KOPT-K1 (cell line): ENCODE data around the gene KRT7.
"Not testable (repeated sequence)": the region's sequence is repeated elsewhere in the genome, so short reads cannot be mapped to it uniquely, and the experiment has no call there.

Experiments
- H3K27ac ChIP-seq: fragments of 200-600 bp; sonication (generic); 2 replicates; pipeline ENCODE4 v1.5.1; 2016; ENCODE audit warnings: antibody characterized with exemption, mild to moderate bottlenecking, low read depth, low read length; ENCODE audit not compliant: poor library complexity, severe bottlenecking
- H3K36me3 ChIP-seq: fragments of 200-600 bp; sonication (generic); 2 replicates; pipeline ENCODE4 v1.5.1; 2017; ENCODE audit warnings: antibody characterized with exemption, mild to moderate bottlenecking, low read length, moderate library complexity; ENCODE audit not compliant: insufficient read depth
- H3K9me3 ChIP-seq: fragments of 200-600 bp; sonication (generic); 2 replicates; pipeline ENCODE4 v1.5.1; 2017; ENCODE audit warnings: antibody characterized with exemption, low read length, mild to moderate bottlenecking; ENCODE audit not compliant: insufficient read depth, poor library complexity, severe bottlenecking

KRT7 gene

DNA sequence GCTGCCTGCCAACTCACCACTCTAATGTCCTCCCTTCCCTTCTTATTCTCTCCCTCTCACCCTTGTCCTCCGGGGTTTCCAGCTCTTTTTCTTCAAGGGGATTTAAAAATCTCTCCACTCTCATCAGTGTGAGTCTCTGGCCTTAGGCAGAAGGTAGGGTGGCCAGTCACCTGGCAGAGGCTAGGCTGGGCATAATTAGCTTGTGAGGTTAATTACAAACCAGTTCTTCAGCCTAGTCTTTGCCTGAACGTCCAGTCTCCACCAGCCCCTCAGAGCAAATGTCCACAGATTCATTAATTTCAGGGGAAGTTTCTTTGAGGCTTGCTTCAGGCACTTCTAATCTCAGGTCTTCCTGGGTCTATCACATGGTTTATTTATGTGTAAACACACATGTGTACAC is 6.7 kb downstream of the KRT7 start:
- no peak overlapping the region for H3K27ac ChIP-seq
- H3K36me3 ChIP-seq: no peaks in the 10 kb centered on the region

DNA sequence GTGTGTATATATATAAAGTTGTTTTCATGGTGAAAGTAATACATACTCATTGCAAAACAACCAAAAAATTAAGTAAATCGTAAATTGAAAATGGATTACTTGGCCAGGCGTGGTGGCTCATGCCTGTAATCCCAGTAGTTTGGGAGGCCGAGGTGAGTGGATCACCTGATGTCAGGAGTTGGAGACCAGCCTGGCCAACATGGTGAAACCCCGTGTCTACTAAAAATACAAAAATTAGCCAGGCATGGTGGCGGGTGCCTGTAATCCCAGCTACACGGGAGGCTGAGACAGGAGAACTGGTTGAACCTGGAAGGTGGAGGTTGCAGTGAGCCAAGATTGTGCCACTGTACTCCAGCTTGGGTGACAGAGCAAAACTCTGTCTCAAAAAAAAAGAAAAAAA is 7.2 kb downstream of the KRT7 start:
- not testable (repeated sequence) for H3K36me3 ChIP-seq, H3K9me3 ChIP-seq, H3K27ac ChIP-seq

More for the DNA sequence above, 6.7 kb downstream of the KRT7 start:
- no peaks in the 10 kb centered on the region for H3K9me3 ChIP-seq

DNA sequence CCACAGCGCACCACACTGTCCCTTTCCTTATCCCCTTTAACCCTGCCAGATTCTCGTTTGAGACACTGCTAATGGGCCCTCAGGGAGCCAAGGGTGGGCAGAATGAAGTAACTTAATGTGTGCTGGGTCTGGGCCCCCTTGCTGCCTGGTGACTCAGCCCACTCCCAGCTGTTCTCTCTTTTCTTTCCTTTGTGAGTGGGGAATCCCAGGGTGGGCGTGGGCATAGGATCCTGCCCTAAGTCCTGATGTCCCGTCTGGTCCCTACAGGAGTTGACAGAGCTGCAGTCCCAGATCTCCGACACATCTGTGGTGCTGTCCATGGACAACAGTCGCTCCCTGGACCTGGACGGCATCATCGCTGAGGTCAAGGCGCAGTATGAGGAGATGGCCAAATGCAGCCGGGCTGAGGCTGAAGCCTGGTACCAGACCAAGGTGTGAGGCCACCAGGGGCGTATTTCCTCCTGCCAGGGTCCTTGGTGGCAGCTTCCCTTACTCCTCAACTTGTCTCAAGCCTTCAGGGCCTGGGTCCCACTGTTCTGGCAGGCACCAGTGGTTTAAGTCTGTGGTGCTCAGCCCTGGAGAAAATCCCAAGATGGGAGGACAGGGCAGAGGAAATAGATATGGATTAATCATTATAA is 8.3 kb downstream of the KRT7 start:
- Histone ChIP-seq H3K36me3 (no peaks in the 10 kb centered on the region), H3K9me3 (no peaks in the 10 kb centered on the region), H3K27ac (no peak overlapping the region)

GRCh38 chr12:52242442-52243258 is 9.6 kb downstream of the KRT7 start:
- Histone ChIP-seq H3K9me3 (no peaks in the 10 kb centered on the region), H3K27ac (no peak overlapping the region), H3K36me3 (no peaks in the 10 kb centered on the region)

DNA sequence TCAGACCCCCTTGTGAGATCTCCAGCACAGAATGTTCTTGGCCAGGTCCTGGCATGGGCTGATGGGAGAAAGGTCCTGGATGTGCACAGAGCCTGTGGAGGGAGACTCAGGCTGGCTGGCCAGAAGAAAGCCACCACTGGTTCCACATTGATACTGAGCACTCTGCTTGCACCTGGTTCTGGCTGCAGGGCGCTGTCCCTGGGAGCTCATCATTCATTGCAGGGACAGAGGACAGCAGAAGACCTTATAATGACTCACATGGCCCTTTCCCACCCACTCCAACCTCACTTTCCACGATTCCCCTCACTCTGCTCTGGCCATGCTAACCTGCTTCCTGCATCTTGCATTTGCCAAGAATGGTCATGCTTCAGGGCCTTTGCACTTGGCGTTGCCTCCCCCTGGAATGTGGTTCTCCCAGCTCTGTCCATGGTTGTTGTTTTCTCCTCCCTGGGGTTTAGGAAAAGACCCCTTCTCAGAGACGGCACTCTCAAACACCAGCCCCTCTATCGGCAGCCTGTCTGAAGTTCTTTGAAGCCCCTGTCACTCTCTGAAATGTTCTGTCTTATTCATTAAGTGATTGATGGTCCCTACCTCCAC is 10.3 kb downstream of the KRT7 start:
- H3K27ac ChIP-seq: no peak overlapping the region

DNA sequence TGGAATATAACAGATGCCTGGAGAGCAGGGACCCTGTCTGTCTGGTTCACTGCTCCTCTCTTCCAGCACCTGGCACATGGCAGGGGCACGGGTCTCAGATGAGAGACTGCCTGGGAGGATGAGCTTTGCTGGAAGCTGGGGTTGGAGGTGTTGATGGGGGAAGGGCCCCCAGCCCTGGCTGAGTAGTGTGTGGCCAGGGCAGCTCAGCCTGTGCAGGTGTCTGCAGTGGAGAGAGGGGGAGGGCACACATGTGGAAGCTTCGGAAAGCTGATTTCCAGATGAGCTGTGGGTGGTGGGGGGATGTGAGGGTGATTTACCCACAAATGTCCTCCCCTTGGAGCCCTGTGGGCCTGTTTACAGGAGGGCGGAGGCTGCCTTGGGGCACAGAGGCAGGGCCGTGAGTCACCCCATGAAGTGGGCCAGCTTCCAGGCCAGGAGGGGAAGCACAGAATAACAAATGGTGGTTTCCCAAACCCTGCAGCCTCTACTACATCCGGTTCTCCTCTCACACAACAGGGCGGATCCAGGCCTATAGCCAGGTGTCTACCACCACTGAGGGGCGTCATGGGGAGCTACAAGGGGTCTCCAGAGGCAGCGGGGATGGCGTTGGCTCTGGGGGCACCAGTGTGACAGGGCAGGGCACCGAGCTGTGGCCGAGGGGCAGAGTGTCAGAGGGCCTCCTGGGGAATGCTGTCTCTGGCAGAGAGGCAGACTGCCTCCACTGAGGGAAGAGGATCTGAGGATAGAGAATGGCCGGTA is 11.0 kb downstream of the KRT7 start:
- Histone ChIP-seq H3K9me3 (no peaks in the 10 kb centered on the region), H3K36me3 (no peaks in the 10 kb centered on the region), H3K27ac (no peak overlapping the region)

More for the DNA sequence above, 10.3 kb downstream of the KRT7 start:
- Histone ChIP-seq H3K36me3 (no peaks in the 10 kb centered on the region), H3K9me3 (no peaks in the 10 kb centered on the region)

GRCh38 chr12:52244615-52244994 is 11.6 kb downstream of the KRT7 start:
- H3K9me3 ChIP-seq: no peaks in the 10 kb centered on the region
- no peaks in the 10 kb centered on the region for H3K36me3 ChIP-seq
- H3K27ac ChIP-seq: no peak overlapping the region

DNA sequence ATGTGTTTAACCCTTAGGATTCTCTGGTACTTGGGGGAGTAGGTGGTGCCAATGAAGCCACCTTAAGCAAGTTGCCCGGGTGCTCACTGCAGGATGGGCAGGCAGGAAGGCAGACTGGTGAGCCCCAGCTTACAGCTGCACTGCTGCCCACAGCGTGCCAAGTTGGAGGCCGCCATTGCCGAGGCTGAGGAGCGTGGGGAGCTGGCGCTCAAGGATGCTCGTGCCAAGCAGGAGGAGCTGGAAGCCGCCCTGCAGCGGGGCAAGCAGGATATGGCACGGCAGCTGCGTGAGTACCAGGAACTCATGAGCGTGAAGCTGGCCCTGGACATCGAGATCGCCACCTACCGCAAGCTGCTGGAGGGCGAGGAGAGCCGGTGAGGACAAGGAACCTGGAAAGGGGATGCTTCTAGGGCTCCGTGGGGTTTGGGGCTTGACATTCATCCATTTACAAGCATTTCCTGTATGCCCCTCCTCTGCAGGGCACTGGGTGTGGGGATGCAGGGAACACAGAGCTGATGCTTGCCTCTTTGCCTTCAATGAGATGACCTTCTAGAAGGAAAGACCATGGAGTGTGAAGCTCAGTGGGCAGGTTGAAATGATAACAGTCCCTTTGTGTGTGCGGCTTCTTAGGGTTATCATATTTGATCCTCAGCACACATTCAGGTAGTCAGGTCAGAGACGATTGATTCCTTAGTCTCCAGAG is 12.4 kb downstream of the KRT7 start:
- H3K36me3 ChIP-seq: no peaks in the 10 kb centered on the region
- H3K27ac ChIP-seq: no peak overlapping the region
- H3K9me3 ChIP-seq: no peaks in the 10 kb centered on the region

- Histone ChIP-seq H3K9me3 (no peaks in the 10 kb centered on the region), H3K27ac (no peak overlapping the region), H3K36me3 (no peaks in the 10 kb centered on the region)
Measured at GRCh38 chr12:52245962-52246569, 13.0 kb downstream of the KRT7 start.

- H3K27ac ChIP-seq: no peak overlapping the region
- no peaks in the 10 kb centered on the region for H3K36me3 ChIP-seq
- no peaks in the 10 kb centered on the region for H3K9me3 ChIP-seq
Measured at GRCh38 chr12:52246720-52247621, 13.9 kb downstream of the KRT7 start.

GRCh38 chr12:52247622-52248540 is 14.8 kb downstream of the KRT7 start:
- H3K36me3 ChIP-seq: no peaks in the 10 kb centered on the region
- H3K27ac ChIP-seq: no peak overlapping the region

DNA sequence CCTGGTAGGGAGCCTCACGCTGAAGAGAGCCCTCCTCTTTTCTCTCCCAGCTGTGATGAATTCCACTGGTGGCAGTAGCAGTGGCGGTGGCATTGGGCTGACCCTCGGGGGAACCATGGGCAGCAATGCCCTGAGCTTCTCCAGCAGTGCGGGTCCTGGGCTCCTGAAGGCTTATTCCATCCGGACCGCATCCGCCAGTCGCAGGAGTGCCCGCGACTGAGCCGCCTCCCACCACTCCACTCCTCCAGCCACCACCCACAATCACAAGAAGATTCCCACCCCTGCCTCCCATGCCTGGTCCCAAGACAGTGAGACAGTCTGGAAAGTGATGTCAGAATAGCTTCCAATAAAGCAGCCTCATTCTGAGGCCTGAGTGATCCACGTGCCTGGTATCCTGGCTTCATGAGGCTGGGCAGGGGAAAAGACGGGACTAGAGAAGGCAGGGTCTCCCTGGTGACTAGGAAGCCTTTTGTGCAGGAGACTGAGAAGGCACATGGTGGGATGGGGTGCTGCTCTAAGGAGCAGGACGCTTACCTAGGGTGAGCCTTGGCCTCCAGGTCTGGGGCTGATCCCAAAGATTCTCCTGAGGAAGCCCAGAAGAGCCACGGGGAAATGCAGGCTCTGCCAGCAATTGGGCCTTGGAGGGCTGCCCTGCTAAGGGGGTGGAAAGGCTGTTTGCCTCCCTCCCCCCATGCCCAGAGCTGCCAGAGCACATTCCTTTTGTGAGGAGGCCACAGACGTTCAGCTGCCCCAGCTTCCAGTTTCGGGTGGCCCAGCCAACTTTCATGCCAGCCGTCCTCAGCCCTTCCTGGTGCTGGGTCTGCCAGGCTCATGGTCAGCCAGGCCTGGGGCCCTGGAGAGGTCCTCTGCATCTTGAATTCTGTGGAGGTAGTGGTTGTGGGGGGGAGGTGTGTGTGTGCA is 15.8 kb downstream of the KRT7 start:
- Histone ChIP-seq H3K27ac (no peak overlapping the region), H3K36me3 (no peaks in the 10 kb centered on the region)

More at GRCh38 chr12:52247622-52248540, 14.8 kb downstream of the KRT7 start:
- H3K9me3 ChIP-seq: no peaks in the 10 kb centered on the region

More for the DNA sequence above, 15.8 kb downstream of the KRT7 start:
- H3K9me3 ChIP-seq: no peaks in the 10 kb centered on the region
